NB4 (cell line): ENCODE data around the gene ZNF423.

Experiments used
- MAX ChIP-seq: IDR thresholded peaks from 2 replicates; pipeline ENCODE4 v1.6.1; 2011; ENCODE audit warnings: low read depth, low read length
- POLR2A ChIP-seq: IDR thresholded peaks from 2 replicates; pipeline ENCODE4 v1.6.1; 2011; ENCODE audit warnings: mild to moderate bottlenecking; ENCODE audit not compliant: insufficient read length; ENCODE audit errors: extremely low read depth
- TF ChIP-seq, protein P1 (sequence below): IDR thresholded peaks from one replicate; pipeline ENCODE4 v1.5.1; 2012; ENCODE audit warnings: low read depth, low read length

- TF ChIP-seq, protein P1, sequence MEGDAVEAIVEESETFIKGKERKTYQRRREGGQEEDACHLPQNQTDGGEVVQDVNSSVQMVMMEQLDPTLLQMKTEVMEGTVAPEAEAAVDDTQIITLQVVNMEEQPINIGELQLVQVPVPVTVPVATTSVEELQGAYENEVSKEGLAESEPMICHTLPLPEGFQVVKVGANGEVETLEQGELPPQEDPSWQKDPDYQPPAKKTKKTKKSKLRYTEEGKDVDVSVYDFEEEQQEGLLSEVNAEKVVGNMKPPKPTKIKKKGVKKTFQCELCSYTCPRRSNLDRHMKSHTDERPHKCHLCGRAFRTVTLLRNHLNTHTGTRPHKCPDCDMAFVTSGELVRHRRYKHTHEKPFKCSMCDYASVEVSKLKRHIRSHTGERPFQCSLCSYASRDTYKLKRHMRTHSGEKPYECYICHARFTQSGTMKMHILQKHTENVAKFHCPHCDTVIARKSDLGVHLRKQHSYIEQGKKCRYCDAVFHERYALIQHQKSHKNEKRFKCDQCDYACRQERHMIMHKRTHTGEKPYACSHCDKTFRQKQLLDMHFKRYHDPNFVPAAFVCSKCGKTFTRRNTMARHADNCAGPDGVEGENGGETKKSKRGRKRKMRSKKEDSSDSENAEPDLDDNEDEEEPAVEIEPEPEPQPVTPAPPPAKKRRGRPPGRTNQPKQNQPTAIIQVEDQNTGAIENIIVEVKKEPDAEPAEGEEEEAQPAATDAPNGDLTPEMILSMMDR, result no peak
- TF ChIP-seq MAX (no peak), POLR2A (no peak)
Observed at GRCh38 chr16:49554681-49555080, 301.2 kb downstream of the ZNF423 start.
